ENCODE measurements around the gene TMEM175. TPM values are rescaled to one million over a fixed set of nuclear protein-coding genes. Genes with fewer than 3 reads are reported as not detected.
A peak's percentile ranks its signal among the peaks of the same experiment; 100 is the strongest.

The TMEM175 gene
- total RNA-seq, 1 experiment from 2014 or later: 18.5 TPM

DNA sequence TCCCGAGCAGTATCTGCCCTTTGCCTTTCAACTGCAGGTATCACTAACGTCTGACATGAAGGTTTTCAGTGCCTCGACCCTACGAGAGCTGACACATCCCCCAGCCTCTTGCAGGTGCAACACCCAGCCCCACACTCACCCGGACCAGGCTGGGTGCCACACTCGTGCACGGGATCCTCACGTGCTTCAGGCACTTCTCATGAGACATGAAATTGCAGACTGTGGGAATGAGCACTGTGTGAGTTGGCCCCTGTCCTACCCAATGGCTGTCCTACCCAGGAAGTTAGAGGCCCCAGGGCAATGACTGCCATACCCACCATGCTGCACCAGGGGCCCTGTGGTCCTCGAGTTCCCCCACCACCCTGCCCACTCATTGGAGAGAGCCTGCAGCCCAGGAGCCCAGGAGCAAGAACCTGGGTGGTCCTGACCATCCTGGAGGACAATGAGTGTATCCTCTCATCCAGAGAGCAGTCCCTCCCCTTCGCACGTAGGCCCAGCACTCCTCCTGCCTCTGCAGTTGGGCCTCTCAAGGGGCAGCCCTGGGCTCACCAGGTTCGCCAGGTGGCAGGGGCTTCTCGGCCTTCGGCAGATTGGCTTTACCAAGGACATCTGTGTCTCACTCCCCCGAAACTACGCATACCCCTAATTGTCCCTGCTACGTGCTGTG lies 38.7 kb downstream of the TMEM175 start:
- H3K9me2 ChIP-seq (replicated peaks; ENCODE audit: low read length): no peaks in the 10 kb centered on the region
- H3K36me3 ChIP-seq (ENCODE audit: low read depth, low read length): no peaks in the 10 kb centered on the region
- intact Hi-C loops (cut with micrococcal nuclease): no loop called here
- H3K4me2 ChIP-seq (ENCODE audit: low read length): peak overlapping the region; percentile 91; the same call in 1 of the 2 replicates
- BruUV-seq (replicated peaks): TSS peak; percentile 21
- no peak overlapping the region for H3K9ac ChIP-seq (ENCODE audit: low read length)
- no peaks in the 10 kb centered on the region for H3K27me3 ChIP-seq (ENCODE audit: low read length)
- DNase-seq: peak; percentile 9
- no peak overlapping the region for H3K27ac ChIP-seq (ENCODE audit: low read length)
- TF ChIP-seq EZH2phosphoT487 (IDR thresholded peaks at IDR 0.05; ENCODE audit: borderline replicate concordance, low read length): no peak
- TF ChIP-seq, protein P1, sequence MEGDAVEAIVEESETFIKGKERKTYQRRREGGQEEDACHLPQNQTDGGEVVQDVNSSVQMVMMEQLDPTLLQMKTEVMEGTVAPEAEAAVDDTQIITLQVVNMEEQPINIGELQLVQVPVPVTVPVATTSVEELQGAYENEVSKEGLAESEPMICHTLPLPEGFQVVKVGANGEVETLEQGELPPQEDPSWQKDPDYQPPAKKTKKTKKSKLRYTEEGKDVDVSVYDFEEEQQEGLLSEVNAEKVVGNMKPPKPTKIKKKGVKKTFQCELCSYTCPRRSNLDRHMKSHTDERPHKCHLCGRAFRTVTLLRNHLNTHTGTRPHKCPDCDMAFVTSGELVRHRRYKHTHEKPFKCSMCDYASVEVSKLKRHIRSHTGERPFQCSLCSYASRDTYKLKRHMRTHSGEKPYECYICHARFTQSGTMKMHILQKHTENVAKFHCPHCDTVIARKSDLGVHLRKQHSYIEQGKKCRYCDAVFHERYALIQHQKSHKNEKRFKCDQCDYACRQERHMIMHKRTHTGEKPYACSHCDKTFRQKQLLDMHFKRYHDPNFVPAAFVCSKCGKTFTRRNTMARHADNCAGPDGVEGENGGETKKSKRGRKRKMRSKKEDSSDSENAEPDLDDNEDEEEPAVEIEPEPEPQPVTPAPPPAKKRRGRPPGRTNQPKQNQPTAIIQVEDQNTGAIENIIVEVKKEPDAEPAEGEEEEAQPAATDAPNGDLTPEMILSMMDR (conservative IDR thresholded peaks at IDR 0.05; ENCODE audit: low read depth, low read length): no peak
- no peak for TF ChIP-seq EZH2 (IDR thresholded peaks at IDR 0.05; ENCODE audit: low read length, unreplicated experiment)
- ChIA-PET POLR2A (ENCODE audit: unreplicated experiment) (no interaction called here), CTCF (no interaction called here)
- no peaks in the 10 kb centered on the region for H3F3A ChIP-seq (ENCODE audit: low read length, unreplicated experiment)
- peaks cover 18% of the 10 kb centered on the region for H3K4me1 ChIP-seq (ENCODE audit: insufficient read depth, low read length)
- no peaks in the 10 kb centered on the region for H3K9me3 ChIP-seq (ENCODE audit: low read length)
- no peak overlapping the region for H2AFZ ChIP-seq (ENCODE audit: low read length)
- ATAC-seq: no peak
- peaks cover 7% of the 10 kb centered on the region; the same call in 1 of the 2 replicates for H3K79me2 ChIP-seq (ENCODE audit: low read length)
- no peak overlapping the region for H3K4me3 ChIP-seq (ENCODE audit: low read length)
- no peaks in the 10 kb centered on the region; the same call in 1 of the 2 replicates for H4K20me1 ChIP-seq (ENCODE audit: low read length)

DNA sequence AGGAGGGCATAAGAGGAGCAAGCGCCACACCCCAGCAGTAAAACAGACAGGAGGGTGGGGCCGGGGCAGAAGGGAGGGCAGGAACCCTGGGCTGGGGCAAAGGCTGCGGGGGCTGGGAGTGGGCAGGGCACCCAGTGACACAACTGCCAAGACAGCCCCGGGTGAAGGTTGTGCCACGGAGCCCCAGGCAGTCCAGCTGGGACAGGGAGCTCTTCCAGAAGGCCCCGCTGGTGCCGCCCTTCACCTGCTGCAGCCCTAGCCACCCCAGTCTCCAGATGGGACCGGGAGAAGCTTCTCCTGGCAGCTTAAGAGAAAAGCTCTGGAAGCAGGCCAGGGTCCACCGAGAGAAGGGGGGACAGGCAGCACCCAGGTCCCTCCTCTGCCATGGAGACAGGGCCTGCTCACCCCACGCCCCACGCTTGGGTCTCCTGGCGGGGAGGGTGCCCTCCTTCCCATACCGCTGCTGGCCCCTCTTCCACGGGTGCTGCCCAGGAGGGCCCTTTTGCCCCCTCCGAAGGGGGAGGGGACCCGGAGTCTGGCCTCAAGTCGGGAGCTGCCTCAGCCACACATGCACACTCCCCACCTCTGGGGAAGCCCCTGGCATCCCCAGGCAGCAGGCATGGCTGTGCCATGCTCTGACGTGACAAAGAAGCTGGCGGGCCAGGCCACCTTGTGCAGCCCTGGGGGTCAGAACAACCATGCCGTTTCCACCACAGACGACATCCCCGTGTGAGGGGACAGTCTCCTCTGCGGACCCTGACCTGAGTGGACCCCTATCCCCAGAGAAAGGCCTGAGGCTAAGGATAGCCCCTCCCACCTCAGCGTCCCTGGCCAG lies 39.6 kb downstream of the TMEM175 start:
- Histone ChIP-seq H3K9ac (ENCODE audit: low read length) (peak overlapping the region; percentile 53; the same call in 1 of the 2 replicates), H3K36me3 (ENCODE audit: low read depth, low read length) (no peaks in the 10 kb centered on the region), H3F3A (ENCODE audit: low read length, unreplicated experiment) (no peaks in the 10 kb centered on the region), H3K27ac (ENCODE audit: low read length) (no peak overlapping the region), H3K79me2 (ENCODE audit: low read length) (peaks cover 7% of the 10 kb centered on the region; the same call in 1 of the 2 replicates), H3K9me3 (ENCODE audit: low read length) (no peaks in the 10 kb centered on the region), H3K4me2 (ENCODE audit: low read length) (peak overlapping the region; percentile 91), H3K9me2 (replicated peaks; ENCODE audit: low read length) (no peaks in the 10 kb centered on the region), H3K4me3 (ENCODE audit: low read length) (peak overlapping the region; percentile 78), H4K20me1 (ENCODE audit: low read length) (no peaks in the 10 kb centered on the region; the same call in 1 of the 2 replicates), H3K4me1 (ENCODE audit: insufficient read depth, low read length) (peaks cover 18% of the 10 kb centered on the region), H2AFZ (ENCODE audit: low read length) (no peak overlapping the region), H3K27me3 (ENCODE audit: low read length) (no peaks in the 10 kb centered on the region)
- DNase-seq (no peak), ATAC-seq (peak; percentile 5)
- TF ChIP-seq EZH2phosphoT487 (IDR thresholded peaks at IDR 0.05; ENCODE audit: borderline replicate concordance, low read length) (no peak), EZH2 (IDR thresholded peaks at IDR 0.05; ENCODE audit: low read length, unreplicated experiment) (no peak)
- CTCF ChIA-PET: no interaction called here
- POLR2A ChIA-PET (ENCODE audit: unreplicated experiment): no interaction called here
- TSS peak; percentile 31 for BruUV-seq (replicated peaks)
- intact Hi-C loops (cut with micrococcal nuclease): no loop called here

DNA sequence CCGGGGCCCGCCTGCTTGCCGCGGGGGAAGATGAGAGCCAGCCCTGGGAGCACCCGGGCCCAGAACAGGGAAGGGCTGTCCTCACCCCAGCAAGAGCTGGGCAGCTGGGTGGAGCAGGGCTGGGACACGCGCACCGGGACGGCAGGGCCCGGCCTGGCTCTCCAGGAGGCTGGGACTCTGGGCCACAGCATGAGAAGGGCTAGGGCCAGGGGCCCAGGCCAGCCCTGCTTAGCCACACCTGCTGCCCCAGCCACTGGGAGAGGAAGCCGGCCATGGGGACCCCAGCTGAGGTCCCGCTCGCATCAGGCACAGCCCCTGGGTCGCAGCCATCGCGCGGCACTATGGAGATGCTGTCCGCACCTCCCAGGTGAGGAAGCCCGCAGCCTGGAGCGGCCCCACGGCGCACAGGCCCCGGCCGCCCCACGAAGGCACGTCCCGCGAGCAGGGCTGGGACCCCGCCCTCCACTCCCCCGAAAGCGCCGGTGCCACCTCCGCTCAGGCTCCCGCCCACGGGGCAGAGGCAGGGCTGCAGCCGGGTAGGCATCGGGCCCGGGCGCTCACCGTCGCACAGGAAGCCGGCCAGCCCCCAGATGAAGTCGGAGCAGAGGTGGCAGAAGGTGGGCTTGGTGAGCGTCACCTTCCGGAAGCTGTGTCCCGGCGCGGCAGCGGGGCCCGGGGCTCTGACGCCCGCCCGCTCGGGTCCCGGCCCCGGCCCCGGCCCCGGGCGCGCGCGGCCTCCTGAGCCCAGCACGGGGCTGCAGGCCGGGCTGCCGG lies 40.6 kb downstream of the TMEM175 start:
- Histone ChIP-seq H3K4me2 (ENCODE audit: low read length) (peak overlapping the region; percentile 91), H3K4me1 (ENCODE audit: insufficient read depth, low read length) (peaks cover 18% of the 10 kb centered on the region), H3K79me2 (ENCODE audit: low read length) (peaks cover 7% of the 10 kb centered on the region; the same call in 1 of the 2 replicates), H3K4me3 (ENCODE audit: low read length) (peak overlapping the region; percentile 78), H3K27me3 (ENCODE audit: low read length) (no peaks in the 10 kb centered on the region), H2AFZ (ENCODE audit: low read length) (peak overlapping the region; percentile 42; the same call in 1 of the 2 replicates), H4K20me1 (ENCODE audit: low read length) (no peaks in the 10 kb centered on the region; the same call in 1 of the 2 replicates), H3K9ac (ENCODE audit: low read length) (peak overlapping the region; percentile 53), H3K27ac (ENCODE audit: low read length) (no peak overlapping the region), H3K9me3 (ENCODE audit: low read length) (no peaks in the 10 kb centered on the region), H3K36me3 (ENCODE audit: low read depth, low read length) (no peaks in the 10 kb centered on the region), H3K9me2 (replicated peaks; ENCODE audit: low read length) (no peaks in the 10 kb centered on the region), H3F3A (ENCODE audit: low read length, unreplicated experiment) (no peaks in the 10 kb centered on the region)
- CTCF ChIA-PET: no interaction called here
- intact Hi-C loops (cut with micrococcal nuclease): no loop called here
- ATAC-seq (peak; percentile 55), DNase-seq (peak; percentile 13)
- TF ChIP-seq, protein P1 (conservative IDR thresholded peaks at IDR 0.05; ENCODE audit: low read depth, low read length): no peak
- TF ChIP-seq EZH2phosphoT487 (IDR thresholded peaks at IDR 0.05; ENCODE audit: borderline replicate concordance, low read length) (no peak), EZH2 (IDR thresholded peaks at IDR 0.05; ENCODE audit: low read length, unreplicated experiment) (no peak)
- POLR2A ChIA-PET (ENCODE audit: unreplicated experiment): no interaction called here
- BruUV-seq (replicated peaks): no TSS peak

Measured in PC-3 (cell line).